ENCODE results near the gene PCNX2.
"Not testable (repeated sequence)": the region's sequence is repeated elsewhere in the genome, so short reads cannot be mapped to it uniquely, and the experiment has no call there.

Gene PCNX2

GRCh38 chr1:233224311-233224710 lies 71.2 kb downstream of the PCNX2 start:
- no peak for DNase-seq (ENCODE audit: low read depth)

DNA sequence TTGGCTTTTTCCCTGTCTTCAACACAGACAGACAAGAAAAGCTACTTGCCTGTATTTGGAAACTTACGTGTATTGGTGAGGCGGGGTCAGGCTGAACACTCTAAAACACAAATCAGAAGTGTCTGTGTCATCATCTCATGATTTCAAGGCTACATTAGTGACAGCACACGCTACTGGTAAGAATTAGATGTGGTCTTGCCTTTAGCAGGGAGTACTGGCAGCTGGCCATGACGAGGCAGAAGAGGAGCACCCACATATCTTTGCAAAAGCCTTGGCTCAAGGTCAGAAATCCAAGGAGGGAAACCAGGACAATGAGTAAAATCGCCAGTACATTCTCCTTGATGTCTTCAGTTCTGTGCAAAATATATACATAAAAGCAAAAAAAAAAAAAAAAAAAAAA lies 77.7 kb downstream of the PCNX2 start:
- DNase-seq (ENCODE audit: low read depth) = no peak

DNA sequence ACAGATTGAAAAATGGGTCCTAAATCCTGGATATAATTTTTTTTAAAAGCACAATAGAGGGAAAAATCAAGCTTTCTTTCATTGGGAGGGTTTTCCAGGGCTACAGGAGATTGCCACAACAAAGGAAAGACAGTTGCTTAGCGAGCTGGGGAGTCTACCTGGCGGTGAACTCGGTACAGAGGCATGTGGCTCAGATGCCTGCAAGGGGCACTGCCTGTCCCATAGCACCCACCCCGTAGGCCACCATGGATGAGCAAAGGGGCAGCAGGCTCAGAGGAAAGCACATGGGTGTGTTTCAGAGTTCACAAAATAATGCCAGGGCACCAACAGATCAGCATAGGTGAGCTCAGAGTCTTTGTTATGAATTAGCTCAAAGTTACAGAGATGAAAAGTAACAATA lies 79.5 kb downstream of the PCNX2 start:
- no peak for DNase-seq (ENCODE audit: low read depth)

DNA sequence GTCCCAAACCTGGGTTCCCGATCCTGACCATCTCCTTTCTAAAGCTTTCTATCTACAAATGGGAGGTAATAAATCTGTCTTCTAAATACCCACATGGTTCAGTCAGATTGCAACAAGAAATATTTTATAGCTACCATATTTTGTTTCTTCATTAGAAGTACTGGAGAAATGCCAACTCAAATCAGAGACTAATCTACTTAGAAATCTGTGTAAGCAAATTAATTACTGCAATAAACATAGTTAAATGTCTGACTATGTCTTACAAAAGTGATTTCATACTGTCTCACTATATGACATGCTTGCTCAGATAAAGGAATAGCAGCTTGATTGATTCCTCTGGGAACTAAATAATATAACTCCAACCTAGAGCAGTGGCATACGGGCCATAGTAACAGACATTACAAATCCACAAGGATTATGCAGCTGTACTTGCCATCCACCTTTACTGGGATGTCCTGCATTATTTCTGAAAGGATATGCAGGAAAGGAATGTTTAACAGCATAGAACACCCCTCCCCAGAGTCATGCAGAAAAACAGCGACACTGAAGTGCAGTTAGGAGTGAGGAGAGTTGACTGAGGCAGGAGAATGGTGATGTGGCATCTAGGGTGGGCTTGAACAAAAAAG lies 80.3 kb downstream of the PCNX2 start:
- no peak for DNase-seq (ENCODE audit: low read depth)

DNA sequence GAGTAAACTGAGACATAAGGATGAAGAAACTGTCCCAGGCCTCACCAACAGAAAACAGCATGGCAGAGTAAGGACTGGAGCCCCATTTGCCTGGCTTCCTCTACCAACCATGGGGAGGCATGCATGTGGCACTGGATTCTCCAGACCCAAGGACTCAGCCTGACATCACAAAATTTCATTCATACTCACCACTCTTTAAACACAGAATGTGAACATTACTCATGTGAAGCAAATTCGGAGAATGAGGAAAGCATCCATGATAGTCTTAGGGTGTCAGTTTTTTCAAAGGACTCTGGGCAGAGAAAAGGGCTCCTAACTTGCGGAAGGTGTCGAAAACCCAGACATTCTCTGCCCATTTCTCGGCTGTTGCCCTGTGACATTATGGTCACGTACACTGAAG lies 83.9 kb downstream of the PCNX2 start:
- no peak for DNase-seq (ENCODE audit: low read depth)

DNA sequence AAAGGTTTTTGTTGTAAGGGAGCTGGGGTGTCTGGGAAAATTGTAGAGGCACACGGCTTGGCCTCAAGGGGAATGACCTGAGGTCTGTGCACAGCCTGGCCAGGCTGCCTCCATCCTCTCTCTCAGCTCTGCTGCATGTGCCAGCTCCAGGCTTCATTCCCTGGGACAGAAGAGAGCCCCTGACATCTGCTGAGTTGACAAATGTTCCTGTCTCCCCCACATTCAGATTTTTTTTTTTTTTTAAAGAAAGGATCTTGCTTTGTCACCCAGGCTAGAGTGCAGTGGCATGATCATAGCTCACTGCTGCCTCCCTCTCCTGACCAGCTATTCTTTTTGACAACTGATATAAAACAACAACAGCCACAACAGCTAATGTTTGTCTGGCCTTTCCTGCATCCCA lies 84.4 kb downstream of the PCNX2 start:
- no peak for DNase-seq (ENCODE audit: low read depth)

DNA sequence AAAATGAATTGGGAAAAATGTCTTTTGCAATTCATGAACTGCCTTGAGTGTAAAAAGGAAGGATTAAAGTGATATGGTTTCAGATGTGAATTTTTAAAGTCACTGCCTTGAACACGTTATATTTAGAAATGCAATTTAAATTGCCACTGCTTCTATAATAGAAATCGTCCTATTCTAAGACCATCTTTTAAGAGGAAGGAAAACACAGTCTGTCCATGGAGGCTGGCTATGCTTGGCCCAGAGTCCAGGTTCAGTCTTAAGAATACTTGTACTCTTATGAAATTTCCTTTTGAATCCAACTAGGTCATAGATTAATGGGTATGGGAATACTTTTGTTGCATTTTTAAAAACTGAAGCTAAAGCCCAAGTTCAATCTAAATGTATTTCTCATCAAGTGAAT lies 86.0 kb downstream of the PCNX2 start:
- DNase-seq (ENCODE audit: low read depth) = no peak

- no peak for DNase-seq (ENCODE audit: low read depth)
These were observed 86.8 kb downstream of the PCNX2 start for GRCh38 chr1:233208687-233209086.

DNA sequence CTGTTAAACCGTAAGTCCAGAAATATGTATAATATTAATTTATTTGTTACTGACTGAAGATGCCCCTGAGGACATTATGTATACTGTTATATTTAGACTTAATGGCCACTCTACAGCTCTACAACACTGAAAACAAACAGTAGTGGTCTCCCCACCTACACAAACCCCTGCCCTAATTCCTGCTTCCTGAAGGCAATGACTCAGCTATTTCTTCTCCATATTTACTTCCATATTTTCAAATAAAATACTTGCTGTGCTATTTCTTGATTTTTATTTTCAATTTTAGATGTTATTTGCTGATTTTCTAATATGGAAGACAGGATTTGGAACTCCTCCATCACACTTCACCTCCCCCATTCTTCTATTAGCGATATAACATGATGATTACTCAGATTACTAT lies 97.6 kb downstream of the PCNX2 start:
- no peak for DNase-seq (ENCODE audit: low read depth)

DNA sequence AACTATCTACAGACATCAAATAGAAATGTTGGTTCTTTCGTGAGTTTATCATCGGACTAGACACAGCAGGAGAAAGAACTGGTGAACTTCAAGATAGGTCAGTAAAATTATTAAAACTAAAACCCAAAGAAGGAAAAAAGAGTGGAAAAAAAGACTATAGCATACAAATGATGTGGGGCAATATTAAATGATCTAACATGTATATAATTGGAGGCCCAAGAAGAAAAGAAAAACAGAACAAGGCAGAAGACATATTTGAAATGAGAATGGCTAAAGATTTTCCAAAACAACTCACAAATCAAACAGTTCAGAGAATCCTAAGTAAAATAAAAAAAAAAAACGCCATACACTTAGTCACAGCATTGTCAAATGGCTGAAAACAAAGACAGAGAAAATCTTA lies 101.8 kb downstream of the PCNX2 start:
- DNase-seq (ENCODE audit: low read depth) = no peak

GRCh38 chr1:233190987-233191386 lies 104.5 kb downstream of the PCNX2 start:
- DNase-seq (ENCODE audit: low read depth) = no peak

DNA sequence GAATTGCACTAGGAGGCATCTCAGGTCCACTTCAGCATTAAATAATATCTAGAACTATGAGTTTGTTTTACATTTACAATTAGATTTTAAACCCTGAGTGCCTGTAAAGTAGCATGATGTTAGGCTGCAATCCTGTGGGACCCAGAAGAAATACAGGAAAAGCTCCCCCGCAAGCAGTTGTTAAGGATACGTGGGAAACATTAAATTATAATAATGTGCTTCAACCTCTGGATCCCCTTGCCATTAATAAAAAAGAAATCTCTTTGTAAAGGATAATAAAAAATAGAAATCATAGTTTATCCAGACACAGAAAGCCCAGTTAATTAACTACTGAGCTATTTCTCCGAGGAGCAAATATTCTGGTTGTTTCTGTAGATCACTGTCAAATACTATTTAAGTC lies 106.0 kb downstream of the PCNX2 start:
- no peak for DNase-seq (ENCODE audit: low read depth)

GRCh38 chr1:233188061-233188460 lies 107.5 kb downstream of the PCNX2 start:
- no peak for DNase-seq (ENCODE audit: low read depth)

- no peak for DNase-seq (ENCODE audit: low read depth)
These were observed 112.1 kb downstream of the PCNX2 start for GRCh38 chr1:233183226-233184020.

DNA sequence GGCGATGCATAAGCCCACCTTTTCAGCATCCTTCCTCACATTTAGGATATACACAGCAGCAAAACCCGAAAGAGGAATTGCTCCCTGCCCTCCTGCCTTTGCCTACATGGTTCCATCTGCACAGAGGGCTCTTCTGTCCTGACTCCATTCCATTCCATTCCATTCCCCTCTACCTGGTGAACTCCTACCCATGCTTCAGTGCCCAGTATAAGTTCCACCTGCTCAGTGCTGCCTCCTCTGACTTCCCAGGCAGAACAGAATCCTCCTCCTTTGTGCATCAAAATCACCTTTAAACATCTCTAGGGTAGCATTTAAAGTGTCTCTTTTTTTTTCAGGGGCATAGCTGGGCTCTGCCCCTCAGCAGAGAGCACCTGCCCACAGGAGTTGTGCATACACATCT lies 112.9 kb downstream of the PCNX2 start:
- no peak for DNase-seq (ENCODE audit: low read depth)

DNA sequence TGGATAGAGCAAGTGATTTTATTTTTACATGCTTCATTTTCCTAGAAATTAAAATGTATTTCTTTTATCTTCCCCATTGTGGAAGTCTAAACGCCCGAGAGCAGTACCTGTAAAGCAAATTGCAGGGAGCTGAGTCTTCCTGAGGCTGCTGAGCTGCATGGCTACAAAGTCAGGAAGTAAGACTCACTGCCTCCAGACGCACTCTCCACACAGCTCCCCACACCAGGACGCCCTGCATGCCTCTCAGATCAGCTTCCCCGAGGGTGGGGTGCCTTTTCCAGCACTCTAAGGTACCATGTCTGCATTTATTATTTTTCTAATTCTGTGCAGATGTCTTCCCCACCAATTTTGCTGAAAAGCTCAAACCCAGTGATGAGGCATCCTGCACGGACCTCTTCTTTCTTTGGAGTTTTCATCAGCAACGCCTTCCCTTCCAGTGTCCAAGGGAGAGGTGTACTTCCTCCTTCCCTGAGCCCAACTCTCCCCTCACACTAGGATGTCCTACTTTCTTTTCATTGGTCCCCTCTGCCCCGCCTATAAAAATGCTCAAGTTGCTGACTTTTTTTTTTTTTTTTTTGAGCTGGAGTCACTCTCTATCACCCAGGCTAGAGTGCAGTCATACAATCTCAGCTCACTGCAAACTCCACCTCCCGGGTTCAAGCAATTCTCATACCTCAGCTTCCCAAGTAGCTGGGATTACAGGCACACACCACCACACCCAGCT lies 114.7 kb downstream of the PCNX2 start:
- no peak for DNase-seq (ENCODE audit: low read depth)

GRCh38 chr1:233179638-233180037 lies 115.9 kb downstream of the PCNX2 start:
- DNase-seq (ENCODE audit: low read depth) = not testable (repeated sequence)

- DNase-seq (ENCODE audit: low read depth) = no peak
These were observed 123.3 kb downstream of the PCNX2 start for GRCh38 chr1:233172201-233172600.

- no peak for DNase-seq (ENCODE audit: low read depth)
These were observed 124.8 kb downstream of the PCNX2 start for GRCh38 chr1:233170741-233171140.

- DNase-seq (ENCODE audit: low read depth) = no peak
These were observed 127.1 kb downstream of the PCNX2 start for GRCh38 chr1:233168384-233168783.

DNA sequence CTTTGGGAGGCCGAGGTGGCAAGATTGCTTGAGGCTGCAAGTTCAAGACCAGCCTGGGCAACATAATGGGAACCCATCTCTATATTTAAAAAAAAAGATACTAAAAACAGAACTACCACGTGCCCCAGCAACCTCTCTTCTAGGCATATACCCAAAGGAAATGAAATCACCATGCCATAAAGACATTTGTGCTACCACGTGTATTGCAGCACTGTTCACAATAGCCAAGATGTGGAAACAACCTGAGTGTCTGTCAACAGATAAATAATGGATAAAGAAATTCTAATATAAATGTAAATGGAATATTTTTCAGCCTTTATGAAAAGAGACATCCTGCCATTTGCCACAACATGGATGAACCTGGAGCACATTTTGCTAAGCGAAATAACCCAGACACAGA lies 128.6 kb downstream of the PCNX2 start:
- DNase-seq (ENCODE audit: low read depth) = no peak

- DNase-seq (ENCODE audit: low read depth) = no peak
These were observed 131.8 kb downstream of the PCNX2 start for GRCh38 chr1:233163696-233164095.

- no peak for DNase-seq (ENCODE audit: low read depth)
These were observed 137.2 kb downstream of the PCNX2 start for GRCh38 chr1:233158322-233158721.

Measured in activated T-cell treated with anti-CD3 and anti-CD28 coated beads for 1 hour (primary cell).